Left lung (tissue), 10 donors: ENCODE results near the gene CHST8. TPM values are rescaled to one million over a fixed set of nuclear protein-coding genes. Genes with fewer than 3 reads are reported as not detected.

ENCODE experiments used
- ATAC-seq: fragments of 200-7000 bp; cut with Tn5 transposase; one replicate; pipeline ENCODE4 v1.9.1; 2020; ENCODE audit warnings: moderate library complexity
- DNase-seq, 4 donors: peaks; one replicate each; pipeline ENCODE4 v3.0.0-alpha.2; 2013 to 2020
- H3K27ac ChIP-seq, 2 donors: fragments of 200-600 bp; sonication (generic) in 1 of 2; one replicate each; pipeline versions ENCODE4 v1.5.0 to v1.8.0; 2020 to 2021
- H3K27me3 ChIP-seq, 2 donors: fragments of 200-600 bp; sonication (generic) in 1 of 2; one replicate each; pipeline versions ENCODE4 v1.5.0 to v1.8.0; 2020 to 2021
- H3K36me3 ChIP-seq, 2 donors: fragments of 200-600 bp; sonication (generic) in 1 of 2; one replicate each; pipeline versions ENCODE4 v1.5.0 to v1.8.0; 2020 to 2021
- H3K4me1 ChIP-seq, 2 donors: fragments of 200-600 bp; one replicate each; pipeline ENCODE4 v1.8.0; 2021
- H3K4me3 ChIP-seq, 2 donors: fragments of 200-600 bp; sonication (generic) in 1 of 2; one replicate each; pipeline versions ENCODE4 v1.5.0 to v1.8.0; 2020 to 2021; ENCODE audit warnings: mild to moderate bottlenecking in 1 of 2
- H3K9me3 ChIP-seq, 2 donors: fragments of 200-600 bp; sonication (generic) in 1 of 2; one replicate each; pipeline versions ENCODE4 v1.5.0 to v1.8.0; 2020 to 2021
- intact Hi-C, 2 donors: fragments of 100-400 bp; cut with DNase I; formaldehyde crosslinking; loops; one replicate each; pipeline versions ENCODE4 v1.11.2 to v1.14.2; 2022
- polyA plus RNA-seq, 6 donors: library from polyadenylated mRNA; unstranded; fragments of 120-200 nt; gene quantifications; one replicate each; pipeline ENCODE4 v1.2.1, GENCODE V29; 2013; ENCODE audit not compliant: insufficient read length in 6 of 6
- total RNA-seq, 2 donors: library from RNA; stranded (reverse); fragmentation: NEBNext Ultra II Directional; extraction: Animal tissue kit (Norgen Biotek cat#: 25700); gene quantifications; one replicate each; pipeline ENCODE4 v1.2.1, GENCODE V29; 2021
- TF ChIP-seq, protein P1 (sequence below), 2 donors: fragments of 200-600 bp; sonication (generic) in 1 of 2; IDR thresholded peaks; one replicate each; pipeline versions ENCODE4 v1.5.0 to v1.8.0; 2021; ENCODE audit warnings: antibody characterized with exemption in 2 of 2
- donor health status: DM: no; HTN: yes; CAD: no.
- donor health status: DM: no; HTN: no; CAD: no.

CHST8 gene
- total and polyA plus RNA-seq, 8 donors = 0.24 to 0.47 TPM; not detected in 6

DNA sequence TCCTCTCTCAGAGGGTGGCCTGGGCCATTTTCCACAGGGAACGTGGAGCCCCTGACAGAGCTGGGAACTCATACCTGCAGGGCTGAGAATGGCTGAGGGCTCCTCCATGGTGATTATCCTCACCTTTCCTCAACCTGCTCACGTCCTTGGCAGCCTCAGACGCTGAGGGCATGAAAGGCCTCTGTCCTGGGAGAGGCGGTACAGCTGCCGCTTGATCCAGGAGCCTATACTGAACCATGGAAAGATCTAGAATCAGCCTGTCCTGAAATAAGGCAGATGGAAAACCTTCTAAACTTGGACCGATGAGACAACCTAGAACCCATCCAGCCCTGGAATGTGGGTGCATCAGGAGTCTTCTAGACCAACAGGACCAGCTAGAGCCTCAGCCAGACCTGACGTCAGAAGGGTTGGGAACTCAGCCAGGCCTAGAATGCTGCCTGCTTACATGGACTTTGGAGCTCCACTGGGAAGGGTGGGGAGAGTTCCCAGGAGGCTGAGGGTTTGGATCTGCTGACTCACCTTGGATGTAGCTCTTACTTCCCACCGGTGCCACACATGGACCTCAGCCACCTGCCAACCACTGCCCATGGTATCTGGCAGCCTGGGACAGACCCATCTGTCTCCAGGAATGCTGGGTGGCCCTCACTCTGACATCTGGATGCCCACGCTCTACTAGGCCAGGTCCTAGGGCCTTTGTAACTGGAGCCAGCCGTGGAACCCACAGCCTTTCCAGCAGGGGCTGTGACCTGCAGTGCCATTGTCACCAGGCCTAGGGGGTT lies 182.5 kb downstream of the CHST8 start:
- H3K27ac ChIP-seq = no peak overlapping the region
- intact Hi-C loops = no loop called here
- H3K4me1 ChIP-seq = no peaks in the 10 kb centered on the region
- peak; percentile 33 for ATAC-seq
- TF ChIP-seq, protein P1, sequence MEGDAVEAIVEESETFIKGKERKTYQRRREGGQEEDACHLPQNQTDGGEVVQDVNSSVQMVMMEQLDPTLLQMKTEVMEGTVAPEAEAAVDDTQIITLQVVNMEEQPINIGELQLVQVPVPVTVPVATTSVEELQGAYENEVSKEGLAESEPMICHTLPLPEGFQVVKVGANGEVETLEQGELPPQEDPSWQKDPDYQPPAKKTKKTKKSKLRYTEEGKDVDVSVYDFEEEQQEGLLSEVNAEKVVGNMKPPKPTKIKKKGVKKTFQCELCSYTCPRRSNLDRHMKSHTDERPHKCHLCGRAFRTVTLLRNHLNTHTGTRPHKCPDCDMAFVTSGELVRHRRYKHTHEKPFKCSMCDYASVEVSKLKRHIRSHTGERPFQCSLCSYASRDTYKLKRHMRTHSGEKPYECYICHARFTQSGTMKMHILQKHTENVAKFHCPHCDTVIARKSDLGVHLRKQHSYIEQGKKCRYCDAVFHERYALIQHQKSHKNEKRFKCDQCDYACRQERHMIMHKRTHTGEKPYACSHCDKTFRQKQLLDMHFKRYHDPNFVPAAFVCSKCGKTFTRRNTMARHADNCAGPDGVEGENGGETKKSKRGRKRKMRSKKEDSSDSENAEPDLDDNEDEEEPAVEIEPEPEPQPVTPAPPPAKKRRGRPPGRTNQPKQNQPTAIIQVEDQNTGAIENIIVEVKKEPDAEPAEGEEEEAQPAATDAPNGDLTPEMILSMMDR (IDR thresholded peaks at IDR 0.05) = no peak
- no peak overlapping the region for H3K4me3 ChIP-seq
- peaks cover 0 to 5% of the 10 kb centered on the region in 2 donors for H3K27me3 ChIP-seq
- H3K36me3 ChIP-seq = peaks cover 0 to 46% of the 10 kb centered on the region in 2 donors
- DNase-seq = peak in 2 of 4 donors; percentile 17 to 54
- H3K9me3 ChIP-seq = no peaks in the 10 kb centered on the region

GRCh38 chr19:33805313-33805712 lies 183.6 kb downstream of the CHST8 start:
- ATAC-seq (no peak), DNase-seq (no peak)
- intact Hi-C loops = no loop called here
- Histone ChIP-seq H3K4me1 (no peaks in the 10 kb centered on the region), H3K27ac (no peak overlapping the region), H3K4me3 (no peak overlapping the region), H3K27me3 (no peaks in the 10 kb centered on the region), H3K9me3 (no peaks in the 10 kb centered on the region), H3K36me3 (peaks cover 0 to 57% of the 10 kb centered on the region in 2 donors)
- TF ChIP-seq, protein P1 (IDR thresholded peaks at IDR 0.05) = no peak

- Histone ChIP-seq H3K4me3 (no peak overlapping the region), H3K27me3 (no peaks in the 10 kb centered on the region), H3K36me3 (peaks cover 0 to 59% of the 10 kb centered on the region in 2 donors), H3K4me1 (no peaks in the 10 kb centered on the region), H3K9me3 (no peaks in the 10 kb centered on the region), H3K27ac (no peak overlapping the region)
- ATAC-seq = no peak
- TF ChIP-seq, protein P1 (IDR thresholded peaks at IDR 0.05) = no peak
- intact Hi-C loops = no loop called here
- DNase-seq = no peak
Measured at GRCh38 chr19:33805840-33806433, 184.2 kb downstream of the CHST8 start.

GRCh38 chr19:33806434-33806881 lies 184.7 kb downstream of the CHST8 start:
- Histone ChIP-seq H3K4me3 (no peak overlapping the region), H3K4me1 (no peaks in the 10 kb centered on the region), H3K27ac (no peak overlapping the region), H3K9me3 (no peaks in the 10 kb centered on the region), H3K27me3 (no peaks in the 10 kb centered on the region), H3K36me3 (peaks cover 0 to 59% of the 10 kb centered on the region in 2 donors)
- TF ChIP-seq, protein P1 (IDR thresholded peaks at IDR 0.05) = no peak
- intact Hi-C loops = no loop called here
- ATAC-seq (no peak), DNase-seq (no peak)

- Histone ChIP-seq H3K9me3 (no peaks in the 10 kb centered on the region), H3K4me1 (no peaks in the 10 kb centered on the region), H3K27me3 (no peaks in the 10 kb centered on the region), H3K36me3 (peaks cover 0 to 63% of the 10 kb centered on the region in 2 donors), H3K27ac (no peak overlapping the region), H3K4me3 (no peak overlapping the region)
- TF ChIP-seq, protein P1 (IDR thresholded peaks at IDR 0.05) = no peak
- DNase-seq (no peak), ATAC-seq (no peak)
- intact Hi-C loops = no loop called here
Measured at GRCh38 chr19:33808399-33808798, 186.6 kb downstream of the CHST8 start.
